Activated CD4-positive, CD25-positive, alpha-beta regulatory T cell (primary cell): ENCODE results near the gene R3HDM2.

Source experiments
- DNase-seq, 4 experiments: peaks; one replicate each; lab custom pipeline; 2025; lab: John Stamatoyannopoulos, UW

R3HDM2 gene

DNA sequence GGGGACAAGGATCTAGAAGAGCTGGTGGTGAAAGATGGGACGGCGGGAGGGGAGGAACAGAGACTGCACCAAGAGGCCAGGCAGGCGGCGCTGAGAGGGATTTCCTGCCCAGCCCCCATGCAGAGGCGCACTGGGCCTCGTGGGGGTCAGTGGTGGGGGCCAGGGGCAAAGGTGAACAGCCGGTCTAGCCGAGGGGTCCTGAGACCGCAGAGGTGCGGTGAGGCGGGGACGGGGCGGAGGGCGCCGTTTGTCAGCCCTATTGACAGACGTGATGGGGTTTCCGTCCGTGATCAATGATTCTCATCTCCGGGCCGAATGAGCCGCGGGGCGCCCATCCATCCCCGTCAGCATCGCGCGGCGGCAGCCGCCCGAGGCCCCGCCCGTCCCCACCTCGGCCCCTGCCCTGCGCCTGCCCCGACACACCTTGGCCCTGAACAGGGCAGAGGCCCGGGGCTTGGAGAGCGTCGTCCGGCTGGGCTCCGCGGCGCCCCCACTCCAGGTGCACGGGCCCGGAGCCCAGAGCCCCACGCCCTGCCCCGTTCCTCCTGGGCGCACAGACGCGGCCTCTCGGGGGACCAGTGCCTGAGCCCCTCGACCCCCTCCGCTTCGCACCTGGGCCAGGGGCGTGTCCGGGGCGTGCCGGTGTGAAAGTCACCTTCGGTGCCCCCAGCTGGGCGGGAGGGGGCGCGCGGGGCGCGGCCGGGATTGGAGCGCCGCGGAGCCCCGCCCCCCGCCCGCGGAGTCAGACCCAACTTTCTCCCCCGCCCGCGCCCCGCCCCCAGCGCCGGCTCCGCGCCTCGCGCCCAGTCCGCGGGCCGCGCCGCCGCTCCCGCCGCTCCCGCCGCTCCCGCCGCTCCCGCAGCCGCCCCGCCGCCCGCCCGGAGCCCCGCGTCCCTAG, 214.6 kb downstream of the R3HDM2 start, which contains the start of gene NXPH4:
NXPH4 (plus strand) TSS at position 781 of the 898 bp plus-strand sequence. CDS start 176 bp downstream, outside the sequence.
- DNase-seq, result peak in 3 of 4 experiments; percentile 21 to 50 (median 36)

DNA sequence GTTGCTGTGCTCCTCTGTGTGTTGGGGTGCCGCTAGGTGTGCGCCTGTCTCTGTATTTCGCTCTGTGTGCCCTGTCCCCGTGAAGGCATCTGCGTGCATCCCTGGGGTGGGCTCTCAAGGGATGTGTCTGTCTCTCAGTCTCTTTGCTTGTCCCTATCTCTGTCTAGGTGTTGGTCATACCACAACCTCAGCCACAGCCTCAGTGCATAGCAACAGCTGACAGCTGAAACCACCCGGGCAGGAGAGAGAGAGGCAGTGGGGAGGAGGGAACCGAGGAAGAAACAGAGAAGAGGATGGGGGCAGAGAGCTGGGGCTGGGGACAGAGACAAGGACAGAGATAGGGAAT, 215.2 kb downstream of the R3HDM2 start:
- no peak for DNase-seq

DNA sequence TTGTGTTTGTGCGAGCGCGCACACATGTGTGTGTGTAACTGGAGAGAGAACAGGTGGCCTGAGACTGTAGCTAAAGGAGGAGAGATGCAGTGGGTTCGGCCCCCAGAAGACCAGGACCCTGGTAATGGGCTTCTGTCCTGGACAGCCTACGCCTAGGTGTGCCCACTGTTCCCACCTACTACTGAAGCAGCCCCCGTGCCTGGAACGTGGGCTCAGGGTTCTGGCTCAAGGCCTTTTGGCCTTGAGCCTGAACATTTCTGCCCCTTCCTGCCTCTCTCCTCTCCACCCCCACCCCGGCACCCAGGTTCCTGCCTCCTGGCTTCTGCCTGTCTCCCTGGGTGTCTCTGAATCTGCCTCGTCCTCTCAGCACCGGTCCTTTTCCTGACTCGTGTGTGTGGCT, 215.8 kb downstream of the R3HDM2 start:
- no peak for DNase-seq

DNA sequence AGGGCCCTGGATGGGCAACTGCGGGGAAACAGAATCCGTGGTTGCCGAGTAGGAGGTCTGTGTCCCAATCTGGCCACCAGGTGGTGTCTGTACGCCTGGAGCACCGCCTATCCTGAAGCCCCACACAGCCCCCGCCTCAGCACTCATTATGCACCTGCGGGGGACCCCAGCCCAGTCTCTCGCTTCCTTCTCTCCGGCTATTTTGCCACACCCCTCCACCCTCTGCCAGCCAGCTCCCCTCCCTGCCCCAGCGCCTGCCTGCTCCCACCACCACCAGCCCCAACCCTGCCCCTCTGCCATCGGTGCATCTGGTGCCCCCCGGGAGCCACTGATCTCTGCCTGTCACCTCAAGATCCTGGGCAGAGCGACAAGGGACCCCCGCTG, 216.5 kb downstream of the R3HDM2 start:
- DNase-seq, result peak; percentile 36 to 46 (median 40)

DNA sequence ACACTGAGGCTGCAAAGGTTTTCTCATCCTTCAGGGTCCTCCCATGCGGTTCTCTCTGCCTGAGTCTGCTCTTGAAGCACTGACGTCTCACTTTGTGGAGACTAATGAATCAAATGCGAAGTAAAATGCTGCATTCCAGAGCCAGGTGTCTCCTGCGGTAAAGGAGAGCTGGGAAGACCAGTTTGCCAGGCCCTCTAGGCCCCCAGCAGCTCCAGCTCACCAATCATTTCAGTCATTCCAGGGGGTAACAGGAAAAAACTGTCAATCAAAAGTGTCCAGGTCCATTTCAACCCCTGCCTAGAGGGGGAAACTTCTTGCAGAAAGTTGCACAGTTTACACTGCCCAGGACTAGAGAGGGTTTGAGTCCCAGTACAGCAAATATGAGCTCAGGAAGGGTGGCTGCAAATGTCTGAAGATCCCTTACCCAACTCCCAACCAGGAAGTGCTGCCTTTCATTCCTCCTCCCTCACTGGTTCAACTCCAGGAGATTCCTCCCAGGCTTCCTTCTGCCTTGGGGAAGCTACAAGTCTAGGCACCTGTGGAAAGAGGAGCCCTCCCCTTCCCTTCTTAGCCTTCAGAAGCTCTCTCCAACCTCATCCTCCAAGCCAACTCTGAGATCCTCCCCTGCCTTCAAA, 217.0 kb downstream of the R3HDM2 start:
- no peak for DNase-seq

DNA sequence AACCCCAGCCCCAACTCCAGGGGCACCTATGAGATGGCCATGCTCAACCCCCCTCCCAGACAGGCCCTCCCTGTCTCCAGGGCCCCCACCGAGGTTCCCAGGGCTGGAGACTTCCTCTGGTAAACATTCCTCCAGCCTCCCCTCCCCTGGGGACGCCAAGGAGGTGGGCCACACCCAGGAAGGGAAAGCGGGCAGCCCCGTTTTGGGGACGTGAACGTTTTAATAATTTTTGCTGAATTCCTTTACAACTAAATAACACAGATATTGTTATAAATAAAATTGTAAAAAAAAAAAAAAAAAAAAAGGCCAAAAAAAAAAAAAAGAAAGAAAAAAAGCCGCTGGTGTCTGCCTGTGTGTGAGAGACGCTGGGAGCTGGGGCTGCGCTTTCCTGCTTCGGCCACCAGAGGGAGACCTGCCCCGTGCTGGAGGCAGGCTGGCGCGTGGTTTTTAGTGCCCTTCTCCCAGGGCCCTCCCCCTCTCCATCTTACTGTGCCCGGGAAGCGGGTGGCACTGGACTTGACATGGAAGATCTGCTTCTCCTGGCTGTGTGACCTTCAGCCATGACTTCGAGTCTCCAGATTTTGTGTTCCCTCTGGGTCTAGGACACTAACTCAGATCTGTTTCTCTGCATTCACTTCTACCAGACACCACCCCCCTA, 217.7 kb downstream of the R3HDM2 start:
- DNase-seq, result peak; percentile 66 to 77 (median 69)

DNA sequence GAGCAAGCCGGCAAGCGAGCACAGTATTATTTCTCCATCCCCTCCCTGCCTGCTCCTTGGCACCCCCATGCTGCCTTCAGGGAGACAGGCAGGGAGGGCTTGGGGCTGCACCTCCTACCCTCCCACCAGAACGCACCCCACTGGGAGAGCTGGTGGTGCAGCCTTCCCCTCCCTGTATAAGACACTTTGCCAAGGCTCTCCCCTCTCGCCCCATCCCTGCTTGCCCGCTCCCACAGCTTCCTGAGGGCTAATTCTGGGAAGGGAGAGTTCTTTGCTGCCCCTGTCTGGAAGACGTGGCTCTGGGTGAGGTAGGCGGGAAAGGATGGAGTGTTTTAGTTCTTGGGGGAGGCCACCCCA, 218.2 kb downstream of the R3HDM2 start:
- DNase-seq, result no peak

DNA sequence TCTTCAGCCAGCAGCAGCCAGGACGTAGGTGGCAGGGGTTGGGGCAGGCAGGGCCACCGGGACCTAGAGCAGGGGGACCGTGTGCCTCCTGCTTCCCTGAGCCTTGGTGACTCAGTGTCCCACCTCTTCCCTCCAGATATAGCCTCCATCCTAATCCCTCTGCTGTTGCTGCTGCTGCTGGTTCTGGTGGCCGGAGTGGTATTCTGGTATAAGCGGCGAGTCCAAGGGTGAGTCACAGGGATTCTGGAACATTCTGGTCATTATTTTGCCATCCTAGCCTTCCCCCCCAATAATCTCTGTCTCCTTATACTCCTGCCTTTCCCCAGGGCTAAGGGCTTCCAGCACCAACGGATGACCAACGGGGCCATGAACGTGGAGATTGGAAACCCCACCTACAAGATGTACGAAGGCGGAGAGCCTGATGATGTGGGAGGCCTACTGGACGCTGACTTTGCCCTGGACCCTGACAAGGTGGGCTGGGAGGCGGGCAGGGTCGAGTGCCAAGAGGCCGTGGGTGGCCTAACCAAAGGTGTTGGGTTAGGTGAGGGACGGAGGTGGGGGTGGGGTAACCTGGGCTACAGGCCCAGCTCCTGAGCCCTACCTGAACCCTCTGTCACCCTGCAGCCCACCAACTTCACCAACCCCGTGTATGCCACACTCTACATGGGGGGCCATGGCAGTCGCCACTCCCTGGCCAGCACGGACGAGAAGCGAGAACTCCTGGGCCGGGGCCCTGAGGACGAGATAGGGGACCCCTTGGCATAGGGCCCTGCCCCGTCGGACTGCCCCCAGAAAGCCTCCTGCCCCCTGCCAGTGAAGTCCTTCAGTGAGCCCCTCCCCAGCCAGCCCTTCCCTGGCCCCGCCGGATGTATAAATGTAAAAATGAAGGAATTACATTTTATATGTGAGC, 218.8 kb downstream of the R3HDM2 start:
- no peak for DNase-seq

DNA sequence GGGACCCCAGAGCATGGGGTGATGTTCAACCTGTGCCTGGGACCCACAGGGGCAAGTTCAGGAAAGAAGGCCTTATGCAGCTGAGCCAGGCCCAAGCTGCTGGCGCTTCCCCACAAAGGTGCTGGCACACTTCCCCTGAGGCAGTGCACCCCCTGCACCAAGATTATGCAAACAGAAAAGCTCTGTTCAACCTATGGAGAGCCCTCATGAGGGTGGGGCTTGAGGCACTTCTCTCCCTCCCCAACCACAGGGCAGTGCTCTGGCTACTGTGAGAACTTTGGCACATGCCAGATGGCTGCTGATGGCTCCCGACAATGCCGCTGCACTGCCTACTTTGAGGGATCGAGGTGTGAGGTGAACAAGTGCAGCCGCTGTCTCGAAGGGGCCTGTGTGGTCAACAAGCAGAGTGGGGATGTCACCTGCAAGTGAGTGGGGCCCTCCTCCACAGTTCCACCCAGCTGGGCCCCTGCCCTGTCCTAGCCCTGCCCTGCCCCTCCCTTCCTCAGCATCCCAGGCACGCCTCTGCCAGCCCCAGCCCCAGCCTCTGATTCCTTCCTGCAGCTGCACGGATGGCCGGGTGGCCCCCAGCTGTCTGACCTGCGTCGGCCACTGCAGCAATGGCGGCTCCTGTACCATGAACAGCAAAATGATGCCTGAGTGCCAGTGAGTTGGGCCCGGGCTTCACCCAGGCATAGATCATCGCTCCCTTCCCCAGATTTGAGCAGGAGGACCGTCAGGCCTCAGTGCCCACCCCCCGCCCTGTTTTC, 219.7 kb downstream of the R3HDM2 start:
- DNase-seq, result no peak

DNA sequence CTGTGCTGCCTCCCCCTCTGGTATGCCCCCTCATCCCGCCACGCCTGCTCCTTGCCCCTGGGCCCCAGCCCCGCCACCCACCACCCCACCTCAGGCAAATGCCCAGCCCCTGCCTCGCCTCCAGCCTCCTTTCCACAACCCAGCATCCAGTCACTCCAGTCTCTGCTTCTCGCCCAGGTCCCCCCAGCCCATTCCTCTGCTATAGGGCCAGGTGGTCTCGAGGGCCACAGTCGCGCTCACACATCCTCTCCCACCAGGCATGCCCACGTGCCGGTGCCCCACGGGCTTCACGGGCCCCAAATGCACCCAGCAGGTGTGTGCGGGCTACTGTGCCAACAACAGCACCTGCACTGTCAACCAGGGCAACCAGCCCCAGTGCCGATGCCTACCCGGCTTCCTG, 220.4 kb downstream of the R3HDM2 start:
- DNase-seq, result no peak

DNA sequence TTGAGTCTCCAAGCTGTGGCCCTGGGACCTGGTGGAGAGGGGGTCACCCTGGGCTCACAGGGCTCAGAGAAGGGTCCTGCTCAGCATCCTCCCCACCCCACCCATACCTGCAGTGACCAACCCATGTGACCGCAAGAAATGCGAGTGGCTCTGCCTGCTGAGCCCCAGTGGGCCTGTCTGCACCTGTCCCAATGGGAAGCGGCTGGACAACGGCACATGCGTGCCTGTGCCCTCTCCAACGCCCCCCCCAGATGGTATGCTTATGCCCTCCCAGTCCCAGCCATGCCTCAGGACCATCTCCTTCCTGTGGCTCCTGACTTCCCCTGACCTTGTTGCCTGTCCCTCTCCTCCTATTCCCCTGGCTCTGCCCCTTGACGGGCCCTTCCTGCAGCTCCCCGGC, 220.9 kb downstream of the R3HDM2 start:
- no peak for DNase-seq

DNA sequence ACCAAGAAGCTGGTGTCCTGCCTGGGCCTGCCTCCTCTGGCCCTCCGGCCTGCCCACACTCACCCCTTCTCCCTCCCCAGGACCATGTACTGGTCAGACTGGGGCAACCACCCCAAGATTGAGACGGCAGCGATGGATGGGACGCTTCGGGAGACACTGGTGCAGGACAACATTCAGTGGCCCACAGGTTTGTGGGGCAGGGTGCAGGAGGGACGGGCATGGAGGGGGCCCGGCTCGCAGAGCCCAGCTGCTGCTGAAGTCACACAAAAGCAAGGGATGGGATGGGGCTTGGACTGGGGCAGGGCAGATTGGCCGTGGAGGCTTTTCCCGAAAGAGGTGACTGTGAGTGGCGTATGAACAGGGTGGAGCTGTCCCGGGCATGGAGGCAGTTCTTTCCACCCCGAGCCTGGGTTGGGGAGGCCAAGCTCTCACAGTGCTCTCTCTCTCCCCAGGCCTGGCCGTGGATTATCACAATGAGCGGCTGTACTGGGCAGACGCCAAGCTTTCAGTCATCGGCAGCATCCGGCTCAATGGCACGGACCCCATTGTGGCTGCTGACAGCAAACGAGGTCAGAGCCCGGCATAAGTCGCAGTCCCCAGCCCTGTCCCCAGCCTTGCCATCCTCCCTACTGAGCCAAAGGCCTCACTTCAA, 222.1 kb downstream of the R3HDM2 start:
- no peak for DNase-seq

DNA sequence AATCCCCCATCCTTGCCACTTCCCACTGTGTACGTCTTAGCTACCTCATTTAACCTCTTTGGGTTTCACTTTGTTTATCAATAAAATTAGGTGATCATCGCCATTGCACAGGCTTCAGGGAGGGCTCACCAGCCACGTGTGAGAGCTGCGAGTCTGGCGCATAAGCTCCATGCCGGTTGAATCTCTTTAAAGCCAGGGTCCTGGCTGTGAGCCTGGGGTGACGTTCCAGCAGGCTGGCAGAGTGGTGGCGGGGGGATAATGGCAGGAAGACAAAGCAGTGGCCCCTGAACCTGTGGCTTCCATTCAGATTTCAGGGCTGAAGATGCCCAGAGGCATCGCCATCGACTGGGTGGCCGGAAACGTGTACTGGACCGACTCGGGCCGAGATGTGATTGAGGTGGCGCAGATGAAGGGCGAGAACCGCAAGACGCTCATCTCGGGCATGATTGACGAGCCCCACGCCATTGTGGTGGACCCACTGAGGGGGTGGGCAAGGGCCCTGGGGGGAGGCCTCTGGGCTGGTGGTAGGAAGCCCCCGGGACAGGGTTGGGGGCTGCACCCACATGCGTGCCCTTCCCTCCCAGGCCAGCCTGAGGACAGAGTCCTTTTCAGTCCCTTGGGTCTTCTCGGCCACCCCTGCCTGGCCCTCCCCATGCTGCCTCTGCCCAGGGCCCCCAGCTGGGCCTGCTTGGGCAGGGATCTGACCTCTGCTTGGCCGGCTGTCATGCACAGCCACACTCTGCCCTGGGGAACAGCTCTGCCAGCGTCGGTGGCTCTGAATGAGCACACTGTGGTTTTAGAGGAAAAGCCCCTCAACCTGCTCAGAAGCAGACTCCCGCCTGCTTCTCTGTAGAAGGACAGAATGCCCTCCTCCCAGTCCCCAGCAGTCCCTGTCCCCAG, 222.9 kb downstream of the R3HDM2 start:
- DNase-seq, result no peak

DNA sequence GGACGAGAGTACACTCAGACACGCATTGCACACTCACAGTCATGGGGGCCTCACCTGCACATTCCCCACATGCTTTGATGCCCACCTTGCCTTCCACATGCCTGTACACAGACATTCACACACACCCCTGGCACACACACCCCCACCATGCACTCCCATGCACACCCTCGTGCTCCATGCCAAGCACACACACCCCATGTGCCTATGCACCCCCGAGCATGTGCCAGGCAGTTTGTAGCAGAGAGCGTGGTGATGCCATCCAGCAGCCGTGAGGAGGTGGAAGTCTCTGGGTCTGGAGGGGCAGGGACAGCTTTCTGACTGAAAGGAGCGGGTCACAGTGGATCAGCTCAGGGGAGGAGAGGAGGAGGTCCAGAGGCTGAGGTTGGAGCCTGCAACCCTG, 224.9 kb downstream of the R3HDM2 start:
- DNase-seq, result no peak

DNA sequence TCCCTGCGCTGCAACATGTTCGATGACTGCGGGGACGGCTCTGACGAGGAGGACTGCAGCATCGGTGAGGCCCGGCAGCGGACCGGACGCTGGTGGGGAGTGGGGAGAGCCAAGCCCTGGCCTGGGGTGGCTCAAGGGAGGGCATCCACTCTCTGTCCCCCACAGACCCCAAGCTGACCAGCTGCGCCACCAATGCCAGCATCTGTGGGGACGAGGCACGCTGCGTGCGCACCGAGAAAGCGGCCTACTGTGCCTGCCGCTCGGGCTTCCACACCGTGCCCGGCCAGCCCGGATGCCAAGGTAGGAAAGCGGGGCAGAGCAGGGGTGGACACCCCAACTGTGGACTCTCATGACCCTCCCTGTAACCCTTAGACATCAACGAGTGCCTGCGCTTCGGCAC, 225.7 kb downstream of the R3HDM2 start:
- DNase-seq, result no peak

DNA sequence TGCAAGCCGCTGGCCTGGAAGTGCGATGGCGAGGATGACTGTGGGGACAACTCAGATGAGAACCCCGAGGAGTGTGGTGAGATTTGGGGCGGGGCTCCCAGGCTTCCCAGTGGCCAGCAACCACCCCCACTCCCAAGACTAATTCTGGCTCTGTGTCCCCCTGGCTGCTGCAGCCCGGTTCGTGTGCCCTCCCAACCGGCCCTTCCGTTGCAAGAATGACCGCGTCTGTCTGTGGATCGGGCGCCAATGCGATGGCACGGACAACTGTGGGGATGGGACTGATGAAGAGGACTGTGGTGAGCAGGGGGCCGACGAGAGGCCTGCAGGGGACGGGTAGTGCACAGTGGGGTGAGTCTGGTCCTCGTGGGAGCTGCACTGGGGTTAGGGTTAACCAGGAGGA, 226.4 kb downstream of the R3HDM2 start:
- DNase-seq, result no peak

DNA sequence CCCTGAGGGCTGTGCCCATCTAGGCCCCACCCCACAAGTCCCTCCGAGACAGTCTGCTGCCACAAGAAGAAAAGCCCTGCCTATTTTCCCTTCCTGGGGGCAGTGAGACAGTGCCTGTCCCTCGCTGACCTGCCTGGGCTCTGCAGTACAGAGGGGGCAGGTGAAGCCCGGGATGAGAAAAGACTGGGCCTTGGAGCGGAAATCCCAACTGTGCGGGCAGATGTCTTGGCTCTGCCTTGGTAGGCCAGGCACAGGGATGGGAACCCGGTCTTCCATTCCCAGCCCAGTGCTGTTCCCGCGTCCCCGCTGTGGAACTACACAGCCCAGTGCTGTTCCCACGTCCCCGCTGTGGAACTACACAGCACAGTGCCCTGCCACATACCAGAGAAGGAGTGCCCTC, 227.1 kb downstream of the R3HDM2 start:
- no peak for DNase-seq
